Measurements from ENCODE around the gene ZBED4.

The ZBED4 gene

DNA sequence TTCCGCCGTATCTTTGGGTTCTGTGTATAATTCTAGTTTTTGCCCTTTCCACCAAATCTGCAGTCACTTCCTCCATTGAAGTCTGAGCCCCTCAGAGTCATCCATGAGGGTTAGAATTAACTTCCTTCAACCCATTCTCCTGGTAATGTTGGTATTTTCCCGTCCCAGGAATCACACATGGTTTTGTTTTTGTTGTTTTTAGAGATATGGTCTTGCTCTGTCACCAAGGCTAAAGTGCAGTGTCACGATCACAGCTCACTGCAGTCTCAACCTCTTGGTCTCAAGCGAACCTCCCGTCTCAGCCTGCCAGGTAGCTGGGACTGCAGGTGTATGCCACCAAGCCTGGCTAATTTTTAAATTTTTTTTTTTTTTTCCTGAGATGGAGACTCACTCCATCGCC, 18.7 kb downstream of the ZBED4 start:
- Histone ChIP-seq H3K4me3 (ENCODE audit: low read length) (no peak overlapping the region), H3K9me2 (replicated peaks; ENCODE audit: control insufficient read depth, low read length) (no peaks in the 10 kb centered on the region), H3K4me1 (ENCODE audit: control insufficient read depth, low read length) (no peaks in the 10 kb centered on the region), H4K20me1 (ENCODE audit: control insufficient read depth, insufficient read depth, low read depth, low read length) (peaks cover 7% of the 10 kb centered on the region; the same call in 1 of the 2 replicates), H3F3A (ENCODE audit: control insufficient read depth, insufficient read depth) (no peaks in the 10 kb centered on the region), H3K27ac (ENCODE audit: low read depth, low read length) (no peak overlapping the region), H3K27me3 (ENCODE audit: control insufficient read depth, low read length) (no peaks in the 10 kb centered on the region), H3K4me2 (ENCODE audit: low read length) (no peak overlapping the region), H3K9me3 (ENCODE audit: control insufficient read depth, insufficient read depth, low read length) (no peaks in the 10 kb centered on the region), H3K79me2 (ENCODE audit: control insufficient read depth, low read length) (peaks cover 97% of the 10 kb centered on the region), H3K36me3 (ENCODE audit: control insufficient read depth, low read length) (peaks cover 34% of the 10 kb centered on the region)
- no peak for TF ChIP-seq EZH2phosphoT487 (IDR thresholded peaks at IDR 0.05; ENCODE audit: borderline replicate concordance, low read length)
- TF ChIP-seq, protein P1, sequence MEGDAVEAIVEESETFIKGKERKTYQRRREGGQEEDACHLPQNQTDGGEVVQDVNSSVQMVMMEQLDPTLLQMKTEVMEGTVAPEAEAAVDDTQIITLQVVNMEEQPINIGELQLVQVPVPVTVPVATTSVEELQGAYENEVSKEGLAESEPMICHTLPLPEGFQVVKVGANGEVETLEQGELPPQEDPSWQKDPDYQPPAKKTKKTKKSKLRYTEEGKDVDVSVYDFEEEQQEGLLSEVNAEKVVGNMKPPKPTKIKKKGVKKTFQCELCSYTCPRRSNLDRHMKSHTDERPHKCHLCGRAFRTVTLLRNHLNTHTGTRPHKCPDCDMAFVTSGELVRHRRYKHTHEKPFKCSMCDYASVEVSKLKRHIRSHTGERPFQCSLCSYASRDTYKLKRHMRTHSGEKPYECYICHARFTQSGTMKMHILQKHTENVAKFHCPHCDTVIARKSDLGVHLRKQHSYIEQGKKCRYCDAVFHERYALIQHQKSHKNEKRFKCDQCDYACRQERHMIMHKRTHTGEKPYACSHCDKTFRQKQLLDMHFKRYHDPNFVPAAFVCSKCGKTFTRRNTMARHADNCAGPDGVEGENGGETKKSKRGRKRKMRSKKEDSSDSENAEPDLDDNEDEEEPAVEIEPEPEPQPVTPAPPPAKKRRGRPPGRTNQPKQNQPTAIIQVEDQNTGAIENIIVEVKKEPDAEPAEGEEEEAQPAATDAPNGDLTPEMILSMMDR (IDR thresholded peaks at IDR 0.05; ENCODE audit: low read depth, low read length, poor library complexity, severe bottlenecking) = no peak

GRCh38 chr22:49873228-49873940, 19.7 kb downstream of the ZBED4 start:
- Histone ChIP-seq H3K27me3 (ENCODE audit: control insufficient read depth, low read length) (no peaks in the 10 kb centered on the region), H3K4me1 (ENCODE audit: control insufficient read depth, low read length) (no peaks in the 10 kb centered on the region), H4K20me1 (ENCODE audit: control insufficient read depth, insufficient read depth, low read depth, low read length) (peaks cover 5% of the 10 kb centered on the region; the same call in 1 of the 2 replicates), H3K4me3 (ENCODE audit: low read length) (no peak overlapping the region), H3K27ac (ENCODE audit: low read depth, low read length) (no peak overlapping the region), H3K9me2 (replicated peaks; ENCODE audit: control insufficient read depth, low read length) (no peaks in the 10 kb centered on the region), H3K79me2 (ENCODE audit: control insufficient read depth, low read length) (peaks cover 97% of the 10 kb centered on the region), H3K9me3 (ENCODE audit: control insufficient read depth, insufficient read depth, low read length) (no peaks in the 10 kb centered on the region), H3K36me3 (ENCODE audit: control insufficient read depth, low read length) (peaks cover 29% of the 10 kb centered on the region), H3K4me2 (ENCODE audit: low read length) (no peak overlapping the region), H3F3A (ENCODE audit: control insufficient read depth, insufficient read depth) (no peaks in the 10 kb centered on the region)
- TF ChIP-seq, protein P1 (IDR thresholded peaks at IDR 0.05; ENCODE audit: low read depth, low read length, poor library complexity, severe bottlenecking) = no peak
- no peak for TF ChIP-seq EZH2phosphoT487 (IDR thresholded peaks at IDR 0.05; ENCODE audit: borderline replicate concordance, low read length)

GRCh38 chr22:49877642-49878041, 24.0 kb downstream of the ZBED4 start:
- Histone ChIP-seq H3K27me3 (ENCODE audit: control insufficient read depth, low read length) (no peaks in the 10 kb centered on the region), H3K9me3 (ENCODE audit: control insufficient read depth, insufficient read depth, low read length) (no peaks in the 10 kb centered on the region), H3K4me1 (ENCODE audit: control insufficient read depth, low read length) (no peaks in the 10 kb centered on the region), H3F3A (ENCODE audit: control insufficient read depth, insufficient read depth) (no peaks in the 10 kb centered on the region), H3K36me3 (ENCODE audit: control insufficient read depth, low read length) (peaks cover 26% of the 10 kb centered on the region), H3K79me2 (ENCODE audit: control insufficient read depth, low read length) (peaks cover 96% of the 10 kb centered on the region), H3K27ac (ENCODE audit: low read depth, low read length) (no peak overlapping the region), H3K9me2 (replicated peaks; ENCODE audit: control insufficient read depth, low read length) (no peaks in the 10 kb centered on the region), H4K20me1 (ENCODE audit: control insufficient read depth, insufficient read depth, low read depth, low read length) (no peaks in the 10 kb centered on the region), H3K4me3 (ENCODE audit: low read length) (no peak overlapping the region), H3K4me2 (ENCODE audit: low read length) (no peak overlapping the region)
- TF ChIP-seq, protein P1 (IDR thresholded peaks at IDR 0.05; ENCODE audit: low read depth, low read length, poor library complexity, severe bottlenecking) = no peak
- TF ChIP-seq EZH2phosphoT487 (IDR thresholded peaks at IDR 0.05; ENCODE audit: borderline replicate concordance, low read length) = no peak
